CD4-positive, alpha-beta T cell treated with Interleukin-10 for 1 hour (primary cell): ENCODE measurements around the gene RPGR.

Source experiments
- DNase-seq: peaks from one replicate; pipeline ENCODE4 v3.0.0-alpha.2; 2020

RPGR gene, protein sequence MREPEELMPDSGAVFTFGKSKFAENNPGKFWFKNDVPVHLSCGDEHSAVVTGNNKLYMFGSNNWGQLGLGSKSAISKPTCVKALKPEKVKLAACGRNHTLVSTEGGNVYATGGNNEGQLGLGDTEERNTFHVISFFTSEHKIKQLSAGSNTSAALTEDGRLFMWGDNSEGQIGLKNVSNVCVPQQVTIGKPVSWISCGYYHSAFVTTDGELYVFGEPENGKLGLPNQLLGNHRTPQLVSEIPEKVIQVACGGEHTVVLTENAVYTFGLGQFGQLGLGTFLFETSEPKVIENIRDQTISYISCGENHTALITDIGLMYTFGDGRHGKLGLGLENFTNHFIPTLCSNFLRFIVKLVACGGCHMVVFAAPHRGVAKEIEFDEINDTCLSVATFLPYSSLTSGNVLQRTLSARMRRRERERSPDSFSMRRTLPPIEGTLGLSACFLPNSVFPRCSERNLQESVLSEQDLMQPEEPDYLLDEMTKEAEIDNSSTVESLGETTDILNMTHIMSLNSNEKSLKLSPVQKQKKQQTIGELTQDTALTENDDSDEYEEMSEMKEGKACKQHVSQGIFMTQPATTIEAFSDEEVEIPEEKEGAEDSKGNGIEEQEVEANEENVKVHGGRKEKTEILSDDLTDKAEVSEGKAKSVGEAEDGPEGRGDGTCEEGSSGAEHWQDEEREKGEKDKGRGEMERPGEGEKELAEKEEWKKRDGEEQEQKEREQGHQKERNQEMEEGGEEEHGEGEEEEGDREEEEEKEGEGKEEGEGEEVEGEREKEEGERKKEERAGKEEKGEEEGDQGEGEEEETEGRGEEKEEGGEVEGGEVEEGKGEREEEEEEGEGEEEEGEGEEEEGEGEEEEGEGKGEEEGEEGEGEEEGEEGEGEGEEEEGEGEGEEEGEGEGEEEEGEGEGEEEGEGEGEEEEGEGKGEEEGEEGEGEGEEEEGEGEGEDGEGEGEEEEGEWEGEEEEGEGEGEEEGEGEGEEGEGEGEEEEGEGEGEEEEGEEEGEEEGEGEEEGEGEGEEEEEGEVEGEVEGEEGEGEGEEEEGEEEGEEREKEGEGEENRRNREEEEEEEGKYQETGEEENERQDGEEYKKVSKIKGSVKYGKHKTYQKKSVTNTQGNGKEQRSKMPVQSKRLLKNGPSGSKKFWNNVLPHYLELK

DNA sequence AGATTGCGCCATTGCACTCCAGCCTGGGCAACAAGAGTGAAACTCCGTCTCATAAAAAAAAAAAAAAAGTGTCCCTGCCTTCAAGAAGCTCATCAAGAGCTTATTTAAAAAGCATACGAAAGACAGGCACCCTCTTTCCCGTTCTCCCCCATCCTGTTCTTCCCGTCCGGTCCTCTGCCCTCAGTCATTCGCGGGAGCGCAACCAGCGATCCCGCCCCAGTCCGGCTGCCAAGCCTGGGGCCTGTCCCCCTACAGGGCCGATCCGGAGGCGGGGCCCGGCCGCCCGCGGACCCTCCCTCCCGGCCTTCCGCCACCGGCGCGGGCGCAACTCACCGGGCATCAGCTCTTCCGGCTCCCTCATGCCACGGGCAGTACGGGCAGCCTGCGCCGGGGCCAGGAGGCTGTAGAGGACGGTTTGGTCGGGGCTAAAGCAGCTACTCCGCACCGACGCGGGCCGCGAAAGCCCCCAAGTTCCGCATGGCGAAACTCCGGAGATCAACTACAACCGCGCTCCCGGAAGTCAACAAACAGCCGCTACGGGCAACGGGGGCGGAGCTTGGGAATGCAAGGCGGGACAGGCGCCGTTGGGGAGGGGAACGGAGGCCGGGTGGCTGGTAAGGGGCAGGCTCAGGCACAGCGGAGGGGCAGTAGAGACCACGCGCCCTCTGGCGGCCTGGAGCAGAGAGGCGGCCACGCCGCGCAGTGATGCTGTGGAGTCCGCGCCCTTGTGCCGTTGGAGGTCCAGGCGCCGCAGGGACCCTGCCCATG lies at the start of gene RPGR:
Gene RPGR (minus strand): TSS at position 503 of the 768 bp plus-strand sequence. CDS start 142 bp downstream, at position 361.
- DNase-seq, result peak; percentile 93

DNA sequence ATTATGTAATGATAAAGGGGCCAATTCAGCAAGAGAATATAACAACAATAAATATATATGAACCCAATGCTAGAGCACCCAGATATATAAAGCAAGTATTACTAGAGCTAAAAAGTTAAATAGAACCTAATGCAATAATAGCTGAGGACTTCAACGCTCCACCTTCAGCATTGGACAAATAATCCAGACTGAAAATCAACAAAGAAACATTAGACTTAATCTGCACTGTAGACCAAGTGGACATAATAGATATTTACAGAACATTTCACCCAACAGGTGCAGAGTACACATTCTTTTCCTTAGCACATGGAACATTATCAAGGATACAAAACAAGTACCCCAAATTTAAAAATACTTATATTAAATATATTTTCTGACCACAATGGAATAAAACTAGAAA lies 49.4 kb upstream of the RPGR start:
- DNase-seq, result no peak

DNA sequence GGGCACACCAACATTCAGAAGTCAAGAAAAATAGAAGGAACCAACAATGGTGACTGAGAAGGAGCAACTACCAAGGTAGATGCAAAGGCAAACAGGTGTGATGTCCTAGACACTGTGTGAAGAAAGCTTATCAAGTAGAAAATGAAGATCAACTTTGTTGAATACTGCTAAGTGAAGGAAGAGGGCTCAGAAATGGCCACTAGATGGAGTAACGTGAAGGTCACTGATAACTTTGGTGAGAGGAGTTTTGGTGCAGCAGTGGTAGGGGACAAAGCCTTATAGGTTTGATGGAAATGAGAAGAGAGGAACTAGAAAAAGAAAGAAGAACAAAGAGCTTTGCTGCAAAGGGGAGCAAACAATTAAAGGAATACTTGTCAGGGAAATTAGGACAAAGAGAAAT lies 48.6 kb upstream of the RPGR start:
- no peak for DNase-seq

DNA sequence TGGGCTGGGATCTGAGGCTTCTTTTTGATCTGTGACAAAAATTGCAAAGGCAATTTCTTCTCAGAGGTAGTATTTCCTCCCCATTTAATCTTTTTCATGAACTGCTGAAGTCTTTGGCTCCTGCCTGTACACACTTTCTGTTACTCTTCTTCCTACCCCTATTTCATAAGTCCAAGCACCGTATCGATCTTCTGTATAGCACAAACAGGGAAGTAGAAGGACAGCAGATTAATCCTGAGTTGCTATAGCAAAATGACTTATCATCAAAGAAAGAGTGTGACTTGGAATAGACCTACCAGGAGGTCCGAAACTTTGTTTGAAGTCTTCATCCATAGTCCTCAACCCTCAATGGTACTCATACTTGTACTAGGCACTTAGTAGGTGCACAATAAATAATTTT lies 47.1 kb upstream of the RPGR start:
- DNase-seq, result no peak

DNA sequence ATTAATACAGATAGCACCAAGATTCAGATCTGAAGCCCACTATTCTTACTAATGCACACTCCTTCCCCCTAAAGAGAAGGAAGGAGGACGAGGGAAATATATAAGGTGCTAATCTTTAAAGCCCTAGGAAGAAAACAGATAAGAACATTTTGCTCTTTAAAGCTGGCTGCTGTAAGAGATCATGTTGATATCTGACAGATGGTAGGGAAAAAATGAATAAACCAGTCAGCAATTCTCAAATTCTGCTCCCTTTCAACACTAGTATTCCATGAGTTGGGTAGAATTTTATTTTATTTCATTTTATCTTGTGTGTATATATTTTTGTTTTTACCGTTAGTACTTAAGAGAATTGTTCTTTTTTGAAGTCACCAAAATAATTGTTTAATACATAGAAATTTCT lies 44.3 kb upstream of the RPGR start:
- DNase-seq, result no peak

DNA sequence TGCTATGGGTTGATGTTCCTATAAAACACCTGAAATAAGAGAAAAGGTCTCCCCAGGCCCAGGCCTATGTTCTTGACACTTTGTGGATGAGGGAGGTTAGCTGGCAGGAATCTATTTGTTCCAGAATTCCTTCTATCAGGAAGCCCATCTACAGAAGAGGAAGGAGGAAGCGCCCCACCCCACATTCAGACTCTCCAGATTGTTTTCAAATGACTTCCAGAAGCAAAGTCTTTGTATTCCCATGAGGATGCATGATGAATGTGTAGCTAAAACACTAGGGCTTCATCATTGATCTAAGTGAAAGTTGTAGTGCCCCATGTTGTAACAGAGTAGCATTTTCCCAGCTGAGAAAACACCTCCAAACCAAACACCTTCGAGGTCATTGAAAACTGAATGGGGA lies 41.5 kb upstream of the RPGR start:
- DNase-seq, result no peak

DNA sequence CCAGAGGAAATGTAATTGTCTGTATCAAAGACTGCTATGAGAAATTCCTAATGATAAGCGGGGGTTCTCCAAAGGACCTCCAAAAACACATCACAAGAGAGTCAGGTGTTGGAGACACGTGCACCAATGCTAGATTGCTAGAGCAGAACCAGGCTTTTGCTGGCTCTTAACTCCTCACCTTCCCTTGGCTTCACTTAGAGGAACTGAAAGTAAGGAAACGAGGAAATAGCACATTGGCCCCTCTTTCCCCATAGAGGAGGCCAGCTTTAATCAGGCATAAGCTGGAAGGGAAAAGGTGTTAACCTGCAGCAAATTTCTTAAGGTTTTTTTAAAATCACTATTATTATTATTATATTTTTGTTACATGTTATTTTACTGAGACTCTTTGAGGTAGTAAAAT lies 38.6 kb upstream of the RPGR start:
- DNase-seq, result no peak

DNA sequence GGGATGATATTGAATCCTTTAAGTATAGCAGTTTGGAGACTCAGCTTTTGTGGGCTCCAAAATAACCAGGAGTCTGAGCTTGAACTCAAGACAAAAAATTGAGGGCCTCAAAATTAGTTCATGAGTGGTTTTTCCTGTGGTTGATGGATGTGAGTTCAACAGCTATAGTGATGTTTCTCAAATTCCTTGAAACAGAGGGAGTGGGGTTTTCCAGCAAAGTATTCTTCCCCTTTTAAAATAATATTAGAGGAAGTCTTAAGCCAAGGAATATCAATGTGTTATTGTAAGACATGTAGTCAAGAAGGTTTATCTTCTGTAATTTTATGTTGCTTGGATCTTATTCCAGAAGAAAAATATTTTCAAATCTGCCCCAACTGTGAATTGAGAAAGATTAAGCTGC lies 35.7 kb upstream of the RPGR start:
- no peak for DNase-seq

DNA sequence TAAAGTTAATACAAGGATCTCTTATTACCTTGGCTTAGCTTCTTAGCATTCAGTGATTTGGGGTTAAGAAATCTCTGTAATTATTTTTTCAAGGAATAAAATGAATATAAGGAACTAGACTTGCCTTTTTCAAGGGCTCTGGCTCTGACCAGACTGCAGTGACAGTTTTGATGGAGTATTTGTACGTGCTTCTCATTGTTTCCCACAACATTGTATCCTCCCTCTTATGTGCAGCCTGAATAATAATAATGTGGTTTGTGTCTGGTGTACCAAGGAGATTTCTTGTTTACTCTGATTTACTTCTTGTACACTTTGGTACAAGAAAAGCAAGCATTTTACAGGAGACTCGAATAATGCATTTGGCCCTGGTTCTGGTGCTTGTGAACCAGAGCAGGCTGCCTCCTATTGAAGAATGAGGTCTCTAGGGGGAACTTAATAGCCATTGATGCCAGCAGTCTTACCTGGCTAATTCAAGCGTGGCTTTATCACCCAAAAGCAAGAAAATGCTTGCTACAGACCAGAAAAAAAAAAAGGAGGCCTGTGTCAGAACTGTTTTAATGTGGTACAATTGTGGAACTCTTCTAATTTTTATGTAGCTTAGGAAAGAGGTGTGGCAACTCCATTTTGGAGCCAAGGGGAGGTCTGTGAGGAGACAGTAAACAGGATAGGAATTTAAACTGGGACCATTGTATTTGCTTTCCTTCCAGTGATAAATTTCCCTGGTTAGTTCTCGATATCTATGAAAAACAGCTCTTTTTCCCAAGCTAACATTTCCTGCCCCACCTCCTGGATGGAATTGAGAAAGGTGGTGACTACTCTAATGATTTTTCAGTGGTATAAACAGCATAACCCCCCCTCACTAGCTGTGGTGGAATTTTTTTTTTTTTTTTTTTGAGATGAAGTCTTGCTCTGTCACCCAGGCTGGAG lies 30.7 kb upstream of the RPGR start:
- no peak for DNase-seq

DNA sequence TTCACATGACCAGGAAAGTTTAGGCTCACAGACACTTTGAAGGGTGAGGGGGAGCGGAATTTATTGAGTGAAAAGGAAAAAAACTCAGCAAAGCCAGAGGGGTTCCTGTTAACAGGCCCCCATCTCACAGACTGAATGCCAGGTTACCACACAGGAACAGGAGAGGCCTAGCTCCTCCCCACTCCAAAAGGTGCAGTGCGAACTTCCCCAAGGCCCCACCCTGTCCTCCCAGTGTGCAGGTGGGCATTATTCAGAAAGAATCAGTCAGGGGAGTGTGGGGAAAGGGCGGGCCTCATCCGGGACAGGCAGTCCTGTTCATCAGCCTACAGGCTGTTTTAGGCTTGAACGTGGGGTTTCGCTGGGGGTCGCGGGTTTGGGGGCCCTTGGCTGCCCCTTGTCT lies 29.1 kb upstream of the RPGR start:
- DNase-seq, result no peak

DNA sequence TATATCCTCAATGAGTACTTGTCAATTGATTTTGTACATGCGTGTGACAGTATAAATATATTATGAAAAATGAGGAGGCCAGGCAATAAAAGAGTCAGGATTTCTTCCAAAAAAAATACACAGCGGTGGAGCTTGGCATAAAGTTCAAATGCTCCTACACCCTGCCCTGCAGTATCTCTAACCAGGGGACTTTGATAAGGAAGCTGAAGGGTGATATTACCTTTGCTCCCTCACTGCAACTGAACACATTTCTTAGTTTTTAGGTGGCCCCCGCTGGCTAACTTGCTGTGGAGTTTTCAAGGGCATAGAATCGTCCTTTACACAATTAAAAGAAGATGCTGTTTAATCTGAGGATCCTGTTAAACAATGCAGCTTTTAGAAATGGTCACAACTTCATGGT lies 25.1 kb upstream of the RPGR start, which contains the start of gene OTC:
Gene OTC (plus strand): TSS at position 243 of the 400 bp plus-strand sequence. CDS start 93 bp downstream, at position 336.
- no peak for DNase-seq

DNA sequence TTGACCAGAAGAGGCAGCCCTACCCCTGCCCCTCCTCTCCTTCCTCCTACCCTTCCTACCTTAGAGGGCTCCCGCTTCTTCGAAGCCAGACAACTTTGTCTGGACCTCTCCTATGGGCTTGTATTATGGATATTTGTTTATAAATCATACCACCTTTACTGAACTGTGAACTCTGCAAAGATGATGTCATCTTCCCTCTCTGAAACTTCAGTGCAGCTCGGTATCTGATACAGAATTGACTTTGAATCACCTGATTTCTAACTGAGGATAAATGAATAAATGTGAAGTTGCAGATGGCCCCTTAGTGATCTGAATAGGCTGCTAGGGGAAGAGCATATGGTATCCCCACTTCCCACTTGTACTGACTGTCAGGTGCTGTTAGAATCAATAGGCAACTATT lies 24.0 kb upstream of the RPGR start:
- no peak for DNase-seq

DNA sequence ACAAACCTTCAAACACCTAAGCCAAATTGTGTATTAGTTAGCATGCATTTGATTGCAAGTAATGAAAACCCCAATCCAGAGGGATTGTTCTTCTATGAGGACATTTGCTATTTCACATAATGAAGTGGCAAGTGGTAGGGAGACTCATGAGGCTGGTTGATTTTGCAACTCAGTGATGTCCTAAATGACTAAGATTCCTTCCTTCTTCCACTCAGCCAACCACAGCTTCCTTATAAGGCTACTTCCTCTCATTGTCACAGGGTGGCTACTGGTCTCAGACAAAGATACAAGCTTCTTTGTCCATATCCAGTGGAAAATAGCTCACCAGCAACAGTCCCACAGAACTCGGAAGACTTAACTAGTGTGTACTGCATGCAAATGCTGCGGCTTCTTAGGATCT lies 19.8 kb upstream of the RPGR start:
- no peak for DNase-seq

DNA sequence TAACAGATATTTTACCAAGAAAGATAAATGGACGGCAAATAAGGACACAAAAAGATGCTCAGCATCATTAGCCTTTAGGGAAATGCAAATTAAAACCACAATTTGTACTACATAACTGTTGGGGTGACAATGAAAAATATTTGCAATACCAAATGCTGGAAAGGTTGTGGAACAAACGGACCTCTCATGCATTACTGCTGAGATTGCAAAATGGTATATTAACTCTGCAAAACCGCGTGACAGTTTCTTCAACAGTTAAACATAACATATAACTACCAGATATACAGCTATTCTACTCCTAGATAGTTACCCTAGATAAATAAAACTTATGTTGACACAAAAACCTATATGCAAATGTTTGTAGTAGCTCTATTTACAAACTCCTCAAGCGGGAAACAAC lies 18.8 kb upstream of the RPGR start:
- no peak for DNase-seq

DNA sequence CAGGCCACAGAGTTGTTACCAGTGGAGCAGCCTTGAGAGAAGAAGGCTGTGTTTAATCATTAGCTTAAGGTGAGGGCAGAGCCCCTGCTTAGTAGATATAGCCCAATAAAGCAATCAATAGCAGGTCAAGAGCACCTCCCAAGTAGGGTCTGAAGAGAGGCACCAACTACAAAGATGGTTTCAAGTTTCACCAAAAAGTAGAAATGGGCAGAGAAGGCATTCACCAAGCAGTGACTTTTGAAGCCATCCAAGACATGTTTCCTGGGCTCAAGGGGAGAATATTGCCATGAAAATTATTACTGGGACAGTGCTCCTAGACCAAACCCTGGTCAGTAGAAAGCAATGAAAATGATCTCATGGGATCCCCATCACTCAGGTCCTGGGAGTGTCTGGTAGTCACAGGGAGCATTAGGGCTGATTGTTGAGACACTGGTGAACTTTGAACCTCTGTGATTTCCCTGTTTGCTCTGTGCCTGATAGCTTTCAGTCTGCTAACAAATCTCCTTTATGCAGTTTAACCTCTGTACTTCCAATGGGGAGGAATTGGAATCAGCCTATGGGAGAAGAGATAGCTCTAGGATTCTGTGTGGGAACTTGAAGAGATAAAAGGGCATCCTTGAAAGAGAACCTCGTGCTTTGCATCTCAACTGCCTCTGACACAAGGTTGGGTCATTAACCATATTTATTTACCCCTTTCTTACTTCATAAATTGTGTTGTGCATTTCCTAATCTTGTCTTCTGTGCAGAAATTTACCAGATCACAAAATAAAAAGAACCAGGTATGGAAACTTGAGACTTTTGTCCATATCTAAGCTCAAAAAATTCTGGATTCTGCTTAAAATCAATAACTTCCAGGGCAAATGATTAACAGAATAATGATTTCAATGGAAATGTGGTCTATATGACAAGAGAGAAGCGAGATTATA lies 15.8 kb upstream of the RPGR start:
- DNase-seq, result no peak

DNA sequence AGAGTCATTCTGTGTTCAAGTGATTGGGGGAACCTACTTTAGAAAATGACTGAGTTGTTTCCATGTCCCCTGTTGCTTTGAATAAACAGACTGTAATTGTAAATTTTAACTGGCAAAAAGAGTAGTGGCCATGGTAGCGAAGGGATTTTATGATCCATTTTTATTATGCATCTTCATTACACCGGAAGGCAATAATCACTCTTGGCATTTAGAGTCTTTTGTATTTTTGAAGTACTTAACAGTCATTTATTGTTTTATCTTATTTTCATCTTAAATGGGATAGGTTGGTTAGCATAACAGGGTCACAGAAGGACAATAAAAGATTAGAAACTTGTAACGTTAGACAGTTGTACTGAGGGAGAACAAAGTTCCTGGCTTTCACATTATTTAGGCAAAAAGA lies 14.1 kb upstream of the RPGR start:
- DNase-seq, result no peak

DNA sequence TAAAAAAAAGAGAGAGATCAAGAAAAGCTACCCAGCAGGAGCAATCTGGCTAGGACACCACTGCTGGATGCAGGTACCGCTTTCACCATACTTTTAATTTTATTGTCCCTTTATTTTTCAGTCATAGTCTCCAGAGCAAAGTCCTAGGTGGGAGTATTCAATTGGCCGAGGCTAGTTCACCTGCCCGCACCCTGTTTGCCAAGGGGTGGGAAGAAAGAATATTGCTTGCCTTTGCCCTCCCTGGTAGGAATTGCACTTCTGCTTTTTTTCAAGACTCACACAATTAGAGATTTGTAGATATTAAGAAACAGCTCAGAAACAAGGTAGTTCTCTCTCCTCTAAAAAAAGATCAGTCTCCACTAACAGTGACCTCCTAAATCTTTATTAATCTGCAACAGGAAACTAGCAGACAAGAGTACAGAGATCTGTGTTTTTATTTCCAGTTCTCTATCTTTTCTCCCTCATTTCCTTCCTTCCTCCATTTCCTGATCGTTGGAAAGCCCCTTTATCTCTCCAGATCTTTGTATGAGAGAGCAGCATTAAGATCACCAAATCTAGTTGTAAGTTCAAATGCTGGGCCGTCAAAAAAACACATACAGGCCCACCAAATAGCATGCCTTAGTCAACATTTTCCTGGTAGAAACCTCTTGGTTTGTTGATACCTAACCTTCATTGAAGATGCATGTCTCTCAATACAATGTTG lies 9.4 kb upstream of the RPGR start:
- no peak for DNase-seq

DNA sequence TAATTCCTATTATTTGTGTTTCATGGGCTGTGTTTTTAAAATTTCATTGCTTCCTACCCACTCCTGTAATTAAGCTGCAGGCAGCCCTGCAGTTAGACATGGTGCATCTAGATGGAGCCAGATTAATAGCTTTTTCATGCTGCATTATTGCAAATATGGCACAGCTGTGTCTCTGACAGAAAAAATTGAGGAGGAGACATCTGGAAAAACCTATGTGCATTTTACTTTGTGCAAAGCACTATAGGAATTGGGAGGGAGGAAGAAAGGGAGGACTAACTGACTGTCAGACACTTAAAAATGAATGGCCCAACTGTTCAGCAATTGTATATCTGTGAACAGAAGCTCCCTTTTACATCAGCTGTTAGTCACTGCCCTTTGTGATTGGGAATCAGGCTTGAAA lies 8.1 kb upstream of the RPGR start:
- no peak for DNase-seq

DNA sequence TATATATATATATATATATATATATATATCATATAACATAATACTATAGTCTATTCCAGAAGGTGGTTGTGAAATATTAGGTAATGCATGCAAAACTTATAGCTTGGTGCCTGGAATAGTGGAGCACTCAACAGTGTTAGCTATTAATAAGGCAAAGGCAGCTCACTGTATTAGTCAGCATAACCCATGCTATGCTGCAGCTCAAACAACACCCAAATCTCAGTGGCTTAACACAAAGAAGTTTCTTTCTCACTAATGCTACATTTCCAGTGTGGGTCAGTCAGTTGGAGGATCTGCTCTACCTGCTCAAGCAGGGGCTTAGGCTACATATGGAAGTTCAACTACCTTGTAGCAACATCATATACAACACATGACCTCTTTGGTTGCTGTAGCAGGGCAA lies 5.2 kb upstream of the RPGR start:
- DNase-seq, result no peak

DNA sequence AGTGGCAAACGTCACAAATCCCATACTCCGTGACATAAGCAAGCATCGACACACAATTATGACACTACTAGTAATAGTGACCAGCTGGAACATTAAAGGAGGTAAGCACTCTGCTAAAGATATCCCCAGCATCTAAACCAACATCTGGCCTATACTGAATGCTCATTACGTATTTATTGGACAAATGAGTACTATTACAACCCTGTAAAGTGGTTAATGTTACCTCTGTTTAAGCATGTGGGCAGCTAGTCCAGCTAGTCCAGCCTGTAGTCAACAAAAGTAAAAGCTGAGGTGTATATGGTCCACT lies 419 bp upstream of the RPGR start:
- DNase-seq, result no peak
